Brain microvascular endothelial cell (primary cell): ENCODE results near the gene FAM81B.
"Not testable (repeated sequence)": the region's sequence is repeated elsewhere in the genome, so short reads cannot be mapped to it uniquely, and the experiment has no call there.

Source experiments
- DNase-seq: peaks from one replicate; pipeline ENCODE4 v3.0.0-alpha.2; 2020
- H3K27ac ChIP-seq: fragments of 250-450 bp; sonication (Bioruptor Pico); 2 replicates; pipeline ENCODE4 v1.5.1; 2020; ENCODE audit warnings: mild to moderate bottlenecking, moderate library complexity
- H3K27me3 ChIP-seq: fragments of 250-450 bp; sonication (Bioruptor Pico); replicated peaks from 2 replicates; pipeline ENCODE4 v1.5.1; 2020; ENCODE audit warnings: mild to moderate bottlenecking
- H3K36me3 ChIP-seq: fragments of 250-450 bp; sonication (Bioruptor Pico); replicated peaks from 2 replicates; pipeline ENCODE4 v1.5.1; 2020; ENCODE audit warnings: mild to moderate bottlenecking
- H3K4me3 ChIP-seq: 2 replicates; pipeline ENCODE4 v1.5.1; 2011; ENCODE audit warnings: low read depth, mild to moderate bottlenecking, control low read depth, low read length, moderate library complexity
- CTCF ChIP-seq: IDR thresholded peaks from 2 replicates; pipeline ENCODE4 v1.5.1; 2011; ENCODE audit warnings: low read depth, mild to moderate bottlenecking, moderate library complexity, low read length, control low read depth, inconsistent platforms; ENCODE audit errors: missing control alignments
- in situ Hi-C: cut with HindIII; loops from 2 replicates; pipeline ENCODE4 v1.10.0; 2017; ENCODE audit warnings: low sequenced_read_pairs, low pct_ligation_motif_present

The FAM81B gene

GRCh38 chr5:95358848-95359247, 32.3 kb upstream of the FAM81B start:
- H3K27ac ChIP-seq, result no peak overlapping the region
- in situ Hi-C loops, result no loop called here
- TF ChIP-seq CTCF, result no peak

GRCh38 chr5:95360667-95361066, 30.5 kb upstream of the FAM81B start:
- DNase-seq, H3K36me3 ChIP-seq, H3K4me3 ChIP-seq, H3K27me3 ChIP-seq, H3K27ac ChIP-seq, in situ Hi-C loops: not testable (repeated sequence)

More at GRCh38 chr5:95358848-95359247, 32.3 kb upstream of the FAM81B start:
- no peaks in the 10 kb centered on the region for H3K27me3 ChIP-seq
- no peak overlapping the region for H3K4me3 ChIP-seq
- no peak for DNase-seq
- no peaks in the 10 kb centered on the region for H3K36me3 ChIP-seq

- Histone ChIP-seq H3K27ac (no peak overlapping the region), H3K27me3 (no peaks in the 10 kb centered on the region), H3K4me3 (no peak overlapping the region), H3K36me3 (no peaks in the 10 kb centered on the region)
- no peak for DNase-seq
- in situ Hi-C loops, result no loop called here
- no peak for TF ChIP-seq CTCF
These were observed 25.7 kb upstream of the FAM81B start for GRCh38 chr5:95365302-95366095.

GRCh38 chr5:95369782-95370181, 21.4 kb upstream of the FAM81B start:
- in situ Hi-C loops, result no loop called here
- TF ChIP-seq CTCF, result no peak
- H3K27ac ChIP-seq, result no peak overlapping the region
- H3K4me3 ChIP-seq, result no peak overlapping the region
- no peaks in the 10 kb centered on the region for H3K36me3 ChIP-seq
- no peak for DNase-seq
- H3K27me3 ChIP-seq, result no peaks in the 10 kb centered on the region

- H3K36me3 ChIP-seq, result no peaks in the 10 kb centered on the region
- no peak overlapping the region for H3K27ac ChIP-seq
- no peaks in the 10 kb centered on the region for H3K27me3 ChIP-seq
- no peak for DNase-seq
- in situ Hi-C loops, result no loop called here
- H3K4me3 ChIP-seq, result no peak overlapping the region
- TF ChIP-seq CTCF, result no peak
These were observed 17.1 kb upstream of the FAM81B start for GRCh38 chr5:95374061-95374460.

- H3K27ac ChIP-seq, result no peak overlapping the region
- H3K27me3 ChIP-seq, result no peaks in the 10 kb centered on the region
- in situ Hi-C loops, result no loop called here
- no peak for DNase-seq
- no peak for TF ChIP-seq CTCF
- H3K4me3 ChIP-seq, result no peak overlapping the region
- H3K36me3 ChIP-seq, result no peaks in the 10 kb centered on the region
These were observed 15.6 kb upstream of the FAM81B start for GRCh38 chr5:95375591-95375990.
